GM21576 (cell line): Measurements from ENCODE around the gene RHBDL2.
A peak's percentile ranks its signal among the peaks of the same experiment; 100 is the strongest.
"Not testable (repeated sequence)": the region's sequence is repeated elsewhere in the genome, so short reads cannot be mapped to it uniquely, and the experiment has no call there.

ENCODE experiments used
- ATAC-seq: cut with Tn5 transposase; IDR thresholded peaks from one replicate; pipeline ENCODE4 v1.9.1; 2021; ENCODE audit warnings: mild to moderate bottlenecking, moderate library complexity; ENCODE audit not compliant: unreplicated experiment

Gene RHBDL2

DNA sequence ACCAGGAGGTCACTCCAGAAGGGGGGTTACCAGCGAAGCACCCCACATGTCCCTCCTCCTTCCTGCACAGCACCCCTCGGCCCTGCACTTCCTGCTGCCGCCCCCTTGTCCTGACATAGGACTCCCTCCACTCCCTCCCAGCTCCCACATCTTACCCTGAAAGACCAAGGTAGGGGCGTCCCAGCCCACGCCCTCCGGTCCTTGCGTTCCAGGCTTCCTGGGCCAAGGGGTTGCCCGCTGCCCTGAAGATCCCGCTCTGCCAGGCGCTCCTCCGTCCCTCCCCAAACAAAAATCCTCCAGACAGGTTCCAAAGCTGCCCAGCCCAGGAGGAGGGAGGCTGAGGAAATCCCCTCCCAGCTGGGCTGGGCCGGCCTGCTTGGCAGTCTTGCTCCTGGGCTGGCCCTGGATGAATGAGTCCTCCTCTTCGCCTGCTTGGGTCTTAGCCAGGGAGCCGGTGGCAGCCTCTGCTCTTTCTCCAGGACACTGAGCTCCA lies at the start of gene RHBDL2:
RHBDL2 (minus strand) TSS at position 304 of the 493 bp plus-strand sequence. CDS start 22,618 bp downstream, outside the sequence.
- ATAC-seq = no peak

DNA sequence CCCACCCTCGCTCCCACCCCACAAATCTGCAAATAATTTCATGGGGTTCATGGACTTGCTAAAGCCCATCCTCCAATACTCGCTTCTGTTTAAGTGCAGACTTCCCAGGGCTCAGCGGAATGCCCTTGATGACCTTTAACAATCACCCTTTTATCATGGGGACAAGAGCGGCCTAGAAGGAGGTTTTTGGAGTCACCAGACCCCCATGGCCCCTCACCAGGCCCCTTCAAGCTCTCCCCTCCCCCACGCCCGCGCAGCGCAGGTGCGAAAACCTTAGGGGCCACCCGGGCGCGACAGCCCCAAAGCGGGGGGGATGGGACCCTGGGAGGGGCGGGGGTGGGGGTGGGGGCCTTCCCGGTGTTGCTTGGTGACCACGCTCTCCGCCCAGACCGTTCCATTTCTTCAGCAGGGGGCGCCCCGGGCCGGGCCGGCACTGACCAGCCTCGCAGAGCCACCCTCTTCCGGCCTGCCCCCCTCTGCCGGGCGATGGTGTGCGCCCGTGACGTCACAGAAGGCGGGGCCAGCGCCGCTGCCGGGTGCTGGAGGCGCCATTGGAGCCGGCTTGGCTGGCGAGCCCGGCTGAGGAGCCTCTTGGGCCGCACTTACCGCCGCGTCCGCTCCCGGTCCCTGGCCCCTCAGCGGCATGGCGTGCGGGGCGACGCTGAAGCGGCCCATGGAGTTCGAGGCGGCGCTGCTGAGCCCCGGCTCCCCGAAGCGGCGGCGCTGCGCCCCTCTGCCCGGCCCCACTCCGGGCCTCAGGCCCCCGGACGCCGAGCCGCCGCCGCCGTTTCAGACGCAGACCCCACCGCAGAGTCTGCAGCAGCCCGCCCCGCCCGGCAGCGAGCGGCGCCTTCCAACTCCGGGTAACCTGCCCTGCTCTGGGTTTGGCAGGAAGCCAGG lies 49.4 kb upstream of the RHBDL2 start, which contains the start of gene AKIRIN1:
AKIRIN1 (plus strand) TSS at position 539 of the 900 bp plus-strand sequence; CDS start at position 644, 105 bp downstream.
- peak; percentile 88 for ATAC-seq

DNA sequence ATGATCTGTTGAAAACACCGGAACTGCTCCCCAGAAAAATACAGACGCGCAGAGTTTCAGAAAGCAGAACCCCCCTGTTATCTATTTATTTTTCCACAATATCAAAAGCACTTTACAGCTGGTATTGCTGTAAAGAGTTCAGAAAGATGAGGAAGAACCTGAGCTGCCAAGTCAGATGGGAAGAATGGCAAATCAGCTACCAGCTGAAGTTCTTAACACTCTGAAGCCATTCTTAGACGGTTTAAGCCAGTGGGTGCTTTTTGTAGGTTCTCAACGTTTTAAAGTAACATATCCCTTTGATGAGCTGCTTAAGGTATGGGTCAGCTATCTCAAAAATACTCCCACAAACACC lies 48.7 kb upstream of the RHBDL2 start:
- no peak for ATAC-seq

GRCh38 chr1:38989979-38990378 lies 48.3 kb upstream of the RHBDL2 start:
- ATAC-seq = no peak

GRCh38 chr1:38979380-38979779 lies 37.8 kb upstream of the RHBDL2 start:
- not testable (repeated sequence) for ATAC-seq

DNA sequence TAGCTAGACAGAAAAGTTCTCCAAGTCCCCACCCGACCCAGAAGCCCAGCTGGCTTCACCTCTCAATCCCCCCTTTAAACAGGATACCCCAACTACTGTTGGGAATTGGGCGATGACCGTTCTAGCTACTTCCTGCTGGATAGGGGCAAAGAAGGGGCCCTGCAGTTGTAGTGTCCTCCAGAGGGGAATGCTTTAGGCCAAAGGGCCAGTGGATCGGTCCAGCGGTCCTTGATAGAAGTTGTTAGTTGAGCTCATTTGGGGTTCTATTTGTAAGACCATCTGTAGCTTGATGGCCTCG lies 36.6 kb upstream of the RHBDL2 start:
- not testable (repeated sequence) for ATAC-seq

GRCh38 chr1:38977399-38978244 lies 36.0 kb upstream of the RHBDL2 start:
- not testable (repeated sequence) for ATAC-seq

DNA sequence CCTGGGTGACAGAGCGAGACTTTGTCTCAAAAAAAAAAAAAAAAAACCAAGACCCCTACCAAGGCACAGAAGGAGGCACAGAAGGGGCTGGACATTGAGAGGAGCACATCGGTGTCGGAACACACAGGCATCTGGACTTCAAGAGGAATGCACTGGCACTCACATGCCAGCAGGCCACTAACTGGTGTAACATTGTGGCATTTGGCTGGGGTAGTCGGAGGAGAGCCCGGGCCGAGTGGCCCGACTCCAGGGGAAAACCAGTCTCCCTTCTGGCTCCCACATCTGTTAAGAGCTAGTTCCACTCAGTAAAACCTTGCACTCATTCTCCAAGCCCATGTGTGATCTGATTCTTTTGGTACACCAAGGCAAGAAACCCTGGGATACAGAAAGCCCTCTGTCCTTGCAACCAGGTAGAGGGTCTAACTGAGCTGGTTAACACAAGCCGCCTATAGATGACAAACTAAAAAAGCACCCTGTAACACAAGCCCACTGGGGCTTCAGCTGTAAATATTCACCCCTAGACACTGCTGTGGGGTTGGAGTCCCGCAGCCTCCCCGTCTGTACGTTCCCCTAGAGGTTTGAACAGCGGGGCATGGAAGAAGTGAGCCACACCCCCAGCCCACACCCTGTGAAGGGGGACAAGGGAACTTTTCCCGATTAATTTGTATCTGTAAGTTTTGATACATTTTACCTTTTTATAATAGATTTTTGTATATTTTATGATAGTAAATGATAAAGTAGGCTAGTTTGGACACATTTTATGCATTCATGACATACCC lies 32.2 kb upstream of the RHBDL2 start:
- ATAC-seq = no peak

DNA sequence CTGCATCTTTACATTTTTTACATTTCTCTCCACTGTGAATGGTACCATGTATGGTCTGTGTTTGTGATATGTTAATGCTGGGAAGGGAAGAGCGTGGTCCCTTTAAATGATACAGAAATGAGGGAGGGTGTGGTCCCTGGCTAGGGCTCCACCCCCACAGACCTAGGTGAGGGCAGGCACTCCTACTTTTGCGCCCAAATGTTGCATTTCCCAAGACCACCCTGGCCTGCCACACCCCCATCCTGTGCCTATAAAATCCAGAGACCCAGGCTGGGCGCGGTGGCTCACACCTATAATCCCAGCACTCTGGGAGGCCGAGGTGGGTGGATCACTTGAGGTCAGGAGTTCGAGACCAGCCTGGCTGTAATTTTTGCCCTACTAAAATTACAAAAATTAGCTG lies 31.5 kb upstream of the RHBDL2 start:
- not testable (repeated sequence) for ATAC-seq

DNA sequence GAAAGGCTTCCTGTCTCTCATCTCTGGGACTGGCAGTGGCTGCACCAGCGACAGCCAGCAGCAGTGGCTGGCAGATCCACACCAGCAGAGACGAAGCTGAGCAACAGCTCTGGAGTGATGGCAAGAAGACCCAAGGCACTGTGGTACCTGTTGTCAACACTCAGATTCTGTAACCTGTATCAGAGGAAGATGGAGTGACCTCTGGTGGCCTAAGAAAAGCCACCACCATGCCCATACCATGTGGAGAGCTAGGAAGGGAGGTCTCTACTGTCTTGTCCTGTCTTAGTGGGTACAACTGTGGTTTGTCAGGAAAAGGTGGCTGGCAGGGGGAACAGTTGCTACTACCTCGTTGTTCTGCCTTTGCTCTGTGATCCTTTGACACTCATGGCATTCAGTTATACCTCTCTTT lies 22.5 kb upstream of the RHBDL2 start:
- no peak for ATAC-seq

DNA sequence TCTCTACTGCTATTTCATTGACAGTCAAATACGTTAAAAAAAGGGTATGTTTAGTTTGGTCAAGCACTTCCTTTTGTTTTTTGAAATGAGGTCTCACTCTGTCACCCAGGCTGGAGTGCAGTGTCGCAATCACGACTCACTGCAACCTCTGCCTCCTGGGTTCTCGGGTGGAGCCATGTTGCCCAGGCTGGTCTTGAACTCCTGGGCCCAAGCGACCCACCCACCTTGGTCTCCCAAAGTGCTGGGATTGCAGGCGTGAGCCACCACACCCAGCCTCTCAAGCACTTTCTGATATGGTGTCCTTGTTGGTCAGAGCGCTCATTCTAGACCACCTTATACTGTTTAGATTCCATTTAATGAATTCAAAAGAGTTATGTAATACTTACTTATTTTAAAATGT lies 20.9 kb upstream of the RHBDL2 start:
- ATAC-seq = no peak

DNA sequence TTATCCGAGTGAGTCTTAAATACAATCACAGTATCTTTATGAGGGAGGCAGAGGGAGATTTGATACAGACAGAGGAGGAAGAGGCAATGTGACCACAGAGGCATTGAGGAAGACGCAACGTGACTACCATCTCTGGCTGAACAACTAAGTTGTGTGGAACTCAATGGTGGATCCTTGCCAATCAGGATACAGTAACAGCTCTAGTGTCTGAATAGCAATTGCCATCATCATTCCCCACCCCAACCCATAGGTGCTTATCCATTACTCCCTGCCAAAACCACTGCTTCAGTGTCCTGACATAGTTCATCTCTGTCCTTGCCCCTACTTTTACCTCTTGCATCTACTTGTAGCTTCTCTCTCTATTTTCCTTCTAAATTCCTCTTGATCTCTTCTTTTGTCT lies 20.5 kb upstream of the RHBDL2 start:
- ATAC-seq = no peak

- no peak for ATAC-seq
These were observed 17.3 kb upstream of the RHBDL2 start for GRCh38 chr1:38958967-38959366.

GRCh38 chr1:38953433-38953860 lies 11.8 kb upstream of the RHBDL2 start:
- ATAC-seq = no peak

DNA sequence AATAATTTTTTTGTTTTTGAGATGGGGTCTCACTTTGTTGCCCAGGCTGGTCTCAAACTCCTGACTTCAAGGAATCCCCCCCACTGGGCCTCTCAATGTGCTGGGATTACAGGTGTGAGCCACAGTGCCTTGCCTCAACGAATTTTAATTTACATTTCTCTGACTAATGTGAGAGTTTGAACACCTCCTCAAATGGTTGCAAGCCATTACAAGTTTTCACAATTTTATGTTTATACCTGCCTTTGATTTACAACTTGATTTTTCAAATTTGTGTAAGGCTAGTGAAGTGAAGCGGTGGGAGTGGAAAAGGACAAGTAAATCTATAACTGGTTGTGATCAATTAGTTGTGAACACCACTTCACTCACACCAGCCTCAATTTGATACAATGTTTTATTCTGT lies 8.9 kb upstream of the RHBDL2 start:
- ATAC-seq = no peak

DNA sequence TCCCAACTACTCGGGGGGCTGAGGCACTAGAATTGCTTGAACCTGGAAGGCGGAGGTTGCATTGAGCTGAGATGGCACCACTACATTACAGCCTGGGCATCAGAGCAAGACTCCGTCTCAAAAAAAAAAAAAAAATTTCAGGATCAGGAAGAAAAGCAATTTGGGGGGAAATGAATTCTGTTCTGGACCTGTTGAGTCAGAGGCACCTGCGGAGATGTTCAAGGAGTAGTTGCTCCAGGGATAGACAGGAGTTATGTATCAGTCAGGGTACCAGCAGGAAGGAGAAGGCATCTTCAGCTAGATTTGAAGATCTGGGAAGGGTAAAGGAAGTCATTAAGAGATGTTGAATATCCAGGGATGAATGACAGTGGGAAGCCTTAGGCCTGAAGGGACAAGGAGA lies 2.9 kb upstream of the RHBDL2 start:
- ATAC-seq = no peak

DNA sequence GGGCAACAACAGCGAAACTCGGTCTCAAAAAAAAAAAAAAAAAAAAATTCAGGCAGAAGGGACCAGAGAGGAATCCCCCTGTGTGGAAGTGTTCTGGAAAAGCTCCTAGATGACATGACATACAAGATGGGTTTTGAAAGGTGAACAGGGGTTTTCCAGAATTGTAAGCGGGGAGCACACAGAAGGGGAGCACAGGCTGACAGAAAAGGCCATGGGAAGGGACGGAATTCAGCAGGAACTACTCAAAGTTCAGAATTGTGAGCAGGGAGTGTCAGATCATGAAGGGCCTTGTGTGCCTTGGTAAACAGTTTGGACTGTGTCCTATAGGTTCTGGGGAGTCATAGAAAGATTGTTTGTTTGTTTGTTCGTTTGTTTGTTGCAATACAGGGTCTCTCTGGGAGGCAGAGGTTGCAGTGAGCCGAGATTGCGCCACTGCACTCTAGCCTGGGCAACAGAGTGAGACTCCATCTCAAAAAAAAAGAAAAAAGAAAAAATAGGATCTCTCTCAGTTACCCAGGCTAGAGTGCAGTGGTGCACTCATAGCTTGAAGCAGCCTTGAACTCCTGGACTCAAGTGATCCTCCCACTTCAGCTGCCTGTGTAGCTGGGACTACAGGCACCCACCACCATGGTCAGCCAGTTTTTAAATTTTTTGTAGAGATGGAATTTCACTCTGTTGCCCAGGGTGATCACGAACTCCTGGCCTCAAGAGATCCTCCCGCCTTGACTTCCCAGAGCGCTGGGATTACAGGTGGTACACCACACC lies 1.2 kb upstream of the RHBDL2 start:
- no peak for ATAC-seq

DNA sequence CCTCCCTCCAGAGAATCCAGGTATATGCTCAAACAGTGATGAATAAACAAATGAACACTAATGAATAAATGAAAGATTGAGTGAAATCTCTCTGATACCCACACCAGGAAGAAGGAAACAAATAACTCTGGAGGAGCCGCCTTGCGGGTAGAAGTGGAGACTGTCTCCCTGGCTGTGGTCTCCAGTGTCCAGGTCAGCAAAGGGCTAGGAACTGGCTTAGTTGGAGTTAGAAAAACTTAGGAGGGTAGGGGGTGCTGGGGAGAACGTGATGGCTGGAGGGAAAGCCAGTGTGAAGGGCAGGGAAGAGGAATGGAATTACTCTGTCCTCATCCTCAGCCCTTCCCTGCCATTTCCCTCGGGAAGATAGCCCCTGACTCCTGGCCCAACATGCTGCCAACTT lies 537 bp downstream of the RHBDL2 start:
- ATAC-seq = no peak

GRCh38 chr1:38940339-38941047 lies 1.1 kb downstream of the RHBDL2 start:
- no peak for ATAC-seq
